Vagina (tissue), 2 donors: ENCODE data around the gene SEMA3E.

Experiments used
- POLR2A ChIP-seq, 2 donors: fragments of 450-650 bp; IDR thresholded peaks; one replicate each; pipeline ENCODE4 v1.6.1; 2017; ENCODE audit warnings: antibody characterized with exemption in 2 of 2, mild to moderate bottlenecking in 2 of 2, moderate library complexity in 2 of 2
- POLR2AphosphoS5 ChIP-seq, 2 donors: sonication (generic); formaldehyde crosslinking; IDR thresholded peaks; one replicate each; pipeline ENCODE4 v1.9.0; 2017; ENCODE audit warnings: antibody characterized with exemption in 2 of 2, mild to moderate bottlenecking in 2 of 2, low read depth in 1 of 2; ENCODE audit not compliant: insufficient read depth in 1 of 2
- TF ChIP-seq, protein P1 (sequence below), 3 experiments: fragments of 450-650 bp in 2 of 3; fragments of 200-600 bp in 1 of 3; sonication (generic) in 1 of 3; IDR thresholded peaks; one replicate each; pipeline ENCODE4 v1.5.1; 2017 to 2019; ENCODE audit warnings: antibody characterized with exemption in 3 of 3, mild to moderate bottlenecking in 2 of 3, moderate library complexity in 2 of 3

DNA sequence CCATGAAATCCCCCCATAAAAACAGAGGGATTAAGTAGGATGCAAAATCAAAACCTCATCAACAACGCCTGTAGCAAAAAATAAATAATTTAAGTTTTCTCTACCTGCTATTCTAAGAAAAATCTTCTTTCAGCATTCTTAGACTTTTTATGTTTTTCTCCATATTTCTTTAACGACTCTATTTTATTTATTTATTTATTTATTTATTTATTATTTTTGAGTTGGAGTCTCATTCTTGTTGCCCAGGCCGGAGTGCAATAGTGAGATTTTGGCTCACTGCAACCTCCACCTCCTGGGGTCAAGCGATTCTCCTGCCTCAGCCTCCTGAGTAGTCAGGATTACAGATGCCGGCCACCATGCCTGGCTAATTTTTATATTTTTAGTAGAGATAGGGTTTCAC lies 192.5 kb downstream of the SEMA3E start:
- TF ChIP-seq, protein P1, sequence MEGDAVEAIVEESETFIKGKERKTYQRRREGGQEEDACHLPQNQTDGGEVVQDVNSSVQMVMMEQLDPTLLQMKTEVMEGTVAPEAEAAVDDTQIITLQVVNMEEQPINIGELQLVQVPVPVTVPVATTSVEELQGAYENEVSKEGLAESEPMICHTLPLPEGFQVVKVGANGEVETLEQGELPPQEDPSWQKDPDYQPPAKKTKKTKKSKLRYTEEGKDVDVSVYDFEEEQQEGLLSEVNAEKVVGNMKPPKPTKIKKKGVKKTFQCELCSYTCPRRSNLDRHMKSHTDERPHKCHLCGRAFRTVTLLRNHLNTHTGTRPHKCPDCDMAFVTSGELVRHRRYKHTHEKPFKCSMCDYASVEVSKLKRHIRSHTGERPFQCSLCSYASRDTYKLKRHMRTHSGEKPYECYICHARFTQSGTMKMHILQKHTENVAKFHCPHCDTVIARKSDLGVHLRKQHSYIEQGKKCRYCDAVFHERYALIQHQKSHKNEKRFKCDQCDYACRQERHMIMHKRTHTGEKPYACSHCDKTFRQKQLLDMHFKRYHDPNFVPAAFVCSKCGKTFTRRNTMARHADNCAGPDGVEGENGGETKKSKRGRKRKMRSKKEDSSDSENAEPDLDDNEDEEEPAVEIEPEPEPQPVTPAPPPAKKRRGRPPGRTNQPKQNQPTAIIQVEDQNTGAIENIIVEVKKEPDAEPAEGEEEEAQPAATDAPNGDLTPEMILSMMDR (IDR thresholded peaks at IDR 0.05): no peak
- TF ChIP-seq POLR2AphosphoS5 (IDR thresholded peaks at IDR 0.05; ENCODE audit: insufficient read depth in 1 of 2, low read depth in 1 of 2) (no peak), POLR2A (IDR thresholded peaks at IDR 0.05) (no peak)
